Fibroblast of skin of right biceps (primary cell): ENCODE data around the gene CDK2AP2.
"Not testable (repeated sequence)": the region's sequence is repeated elsewhere in the genome, so short reads cannot be mapped to it uniquely, and the experiment has no call there.

Experiments
- DNase-seq: peaks from one replicate; pipeline ENCODE4 v3.0.0-alpha.2; 2013

Gene CDK2AP2

GRCh38 chr11:67507864-67508485, at the start of gene CDK2AP2:
Gene CDK2AP2 (minus strand): TSS chr11:67508162. CDS start chr11:67508082, 80 bp downstream.
- peak; percentile 100 for DNase-seq

GRCh38 chr11:67556244-67556643, 48.3 kb upstream of the CDK2AP2 start:
- DNase-seq: no peak

GRCh38 chr11:67551697-67552096, 43.7 kb upstream of the CDK2AP2 start:
- not testable (repeated sequence) for DNase-seq

DNA sequence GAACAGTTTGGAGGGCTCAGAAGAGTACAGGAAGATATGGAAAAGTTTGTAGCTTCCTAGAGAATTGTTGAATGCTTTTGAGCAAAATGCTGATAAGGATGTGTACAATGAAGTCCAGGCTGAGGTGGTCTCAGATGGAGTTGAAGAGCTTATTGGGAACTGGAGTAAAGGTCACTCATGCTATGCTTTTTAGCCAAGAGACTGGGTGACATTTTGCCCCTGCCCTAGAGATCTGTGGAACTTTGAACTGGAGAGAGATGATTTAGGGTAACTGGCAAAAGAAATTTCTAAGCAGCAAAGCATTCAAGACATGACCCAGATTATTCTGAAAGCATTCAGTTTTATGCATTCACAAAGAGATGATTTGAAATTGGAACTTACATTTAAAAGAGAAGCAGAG, 43.2 kb upstream of the CDK2AP2 start:
- no peak for DNase-seq

GRCh38 chr11:67548555-67549110, 40.7 kb upstream of the CDK2AP2 start:
- DNase-seq: no peak

DNA sequence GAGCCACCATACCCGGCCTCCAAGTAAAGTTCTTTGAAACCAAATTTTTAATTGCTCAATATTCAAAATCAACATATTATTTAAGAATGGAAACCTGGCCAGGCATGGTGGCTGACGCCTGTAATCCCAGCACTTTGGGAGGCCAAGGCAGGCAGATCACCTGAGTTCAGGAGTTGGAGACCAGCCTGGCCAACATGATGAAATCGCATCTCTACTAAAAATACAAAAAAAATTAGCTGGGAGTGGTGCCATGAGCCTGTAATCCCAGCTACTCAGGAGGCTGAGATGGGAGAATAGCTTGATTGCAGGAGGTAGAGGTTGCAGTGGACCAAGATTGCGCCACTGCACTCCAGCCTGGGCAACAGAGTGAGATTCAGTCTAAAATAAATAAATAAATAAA, 40.1 kb upstream of the CDK2AP2 start:
- DNase-seq: not testable (repeated sequence)

- no peak for DNase-seq
Observed at GRCh38 chr11:67545280-67545679, 37.3 kb upstream of the CDK2AP2 start.

GRCh38 chr11:67544616-67545242, 36.8 kb upstream of the CDK2AP2 start:
- no peak for DNase-seq

DNA sequence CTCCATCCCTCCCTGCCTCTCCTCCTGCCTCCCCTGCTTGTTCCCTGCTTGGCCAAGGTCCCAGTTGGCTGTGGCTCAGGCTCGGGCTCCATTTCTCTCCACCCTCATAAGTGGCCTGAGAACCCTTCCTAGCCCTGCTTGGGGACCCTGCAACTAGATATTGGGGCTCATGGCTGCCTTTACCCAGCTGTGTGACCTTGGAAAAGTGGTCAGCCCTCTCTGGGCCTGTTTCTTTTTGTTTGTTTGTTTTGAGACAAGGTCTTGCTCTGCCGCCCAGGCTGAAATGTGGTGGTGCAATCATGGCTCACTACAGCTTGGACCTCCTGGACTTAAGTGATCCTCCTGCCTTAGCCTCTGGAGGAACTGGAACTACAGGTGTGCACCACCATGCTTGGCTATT, 35.6 kb upstream of the CDK2AP2 start:
- no peak for DNase-seq

DNA sequence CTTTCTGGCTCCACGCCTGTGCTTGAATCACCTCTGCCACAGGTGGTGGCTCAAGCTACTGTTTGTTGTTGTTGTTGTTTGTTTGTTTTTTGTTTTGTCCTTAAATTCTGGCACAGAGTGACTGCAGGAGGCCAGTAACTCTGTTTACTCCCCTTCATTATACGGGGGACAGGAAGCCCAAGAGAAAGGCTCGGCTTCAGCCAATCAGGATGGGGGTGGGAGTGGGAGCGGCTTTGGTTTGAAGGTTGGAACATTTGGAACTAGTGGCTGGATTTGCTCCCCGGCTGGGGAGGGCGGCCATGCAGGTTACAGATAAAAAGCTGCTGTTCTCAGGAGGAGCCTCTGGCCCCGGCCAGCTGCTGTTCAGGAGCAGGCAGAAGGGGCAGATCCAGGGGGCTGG, 35.0 kb upstream of the CDK2AP2 start:
- no peak for DNase-seq

GRCh38 chr11:67542169-67542568, 34.2 kb upstream of the CDK2AP2 start:
- no peak for DNase-seq

DNA sequence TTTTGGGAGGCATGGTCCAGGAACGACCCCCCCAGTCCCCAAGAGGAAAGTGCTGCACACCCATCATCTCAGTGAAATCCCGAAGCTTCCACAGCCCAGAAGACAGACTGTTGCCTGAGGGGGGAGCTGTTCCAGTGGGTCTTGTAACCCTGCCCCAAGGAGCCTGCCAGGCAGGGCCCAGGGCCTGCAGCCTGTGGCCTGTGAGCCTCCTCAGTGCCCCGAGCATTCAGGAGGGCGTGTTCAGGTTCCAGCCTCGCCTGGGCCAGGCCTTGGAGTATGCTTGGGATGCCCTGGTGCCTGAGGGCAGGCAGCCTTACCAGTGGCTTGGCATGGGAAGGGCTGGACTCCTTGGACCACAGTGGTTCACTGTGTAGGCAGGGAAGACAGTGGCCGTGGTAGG, 33.2 kb upstream of the CDK2AP2 start:
- no peak for DNase-seq

- no peak for DNase-seq
Observed at GRCh38 chr11:67539550-67539949, 31.6 kb upstream of the CDK2AP2 start.

DNA sequence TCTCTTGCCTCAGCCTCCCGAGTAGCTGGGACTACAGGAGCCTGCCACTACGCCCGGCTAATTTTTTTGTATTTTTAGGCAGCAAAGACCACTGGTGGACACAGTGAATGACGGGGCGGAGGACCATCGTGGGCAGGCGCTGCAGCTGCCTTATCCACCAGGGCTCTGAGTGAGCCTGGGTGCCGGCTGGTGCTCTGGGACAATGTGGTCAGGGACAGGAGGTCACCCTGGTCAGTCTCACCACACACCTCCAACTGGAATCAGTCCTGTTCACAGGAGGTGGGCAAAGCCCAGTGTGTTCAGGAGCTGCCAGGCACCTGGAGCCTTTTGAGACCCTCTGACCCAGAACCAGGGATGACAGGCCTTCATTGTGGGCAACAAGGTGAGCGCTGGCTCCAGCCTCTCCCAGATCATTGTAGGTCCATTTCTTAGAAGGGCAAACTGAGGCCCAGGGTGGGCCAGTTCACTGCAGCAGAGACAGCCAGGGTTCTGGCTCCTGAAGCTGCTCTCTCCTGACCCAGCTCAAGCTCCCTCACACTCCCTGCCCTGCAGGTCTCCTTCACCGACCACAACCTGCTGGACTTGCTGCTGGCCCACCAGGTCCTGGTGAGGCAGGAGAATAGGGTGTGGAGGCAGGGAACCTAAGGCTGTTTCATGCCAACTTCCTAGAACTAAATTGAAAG, 31.0 kb upstream of the CDK2AP2 start:
- DNase-seq: no peak

DNA sequence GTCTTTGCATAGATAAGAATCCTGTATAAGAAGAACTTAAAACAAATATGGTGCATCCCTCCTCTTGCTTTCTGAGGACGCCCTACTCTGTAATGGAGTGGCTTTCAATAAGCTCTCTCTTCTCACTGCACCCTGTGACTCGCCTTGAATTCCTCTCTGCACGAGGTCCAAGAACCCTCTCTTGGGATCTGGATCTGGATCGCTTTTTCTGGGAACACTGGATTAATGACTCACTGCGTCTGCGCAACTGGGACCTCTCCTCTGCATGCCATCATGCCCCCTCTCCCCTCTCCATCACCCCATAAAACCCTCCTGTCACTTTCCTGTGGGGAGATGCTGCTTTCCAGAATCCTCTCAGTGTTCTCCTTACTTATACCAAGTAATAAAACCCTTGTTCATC, 30.3 kb upstream of the CDK2AP2 start:
- DNase-seq: peak; percentile 14

DNA sequence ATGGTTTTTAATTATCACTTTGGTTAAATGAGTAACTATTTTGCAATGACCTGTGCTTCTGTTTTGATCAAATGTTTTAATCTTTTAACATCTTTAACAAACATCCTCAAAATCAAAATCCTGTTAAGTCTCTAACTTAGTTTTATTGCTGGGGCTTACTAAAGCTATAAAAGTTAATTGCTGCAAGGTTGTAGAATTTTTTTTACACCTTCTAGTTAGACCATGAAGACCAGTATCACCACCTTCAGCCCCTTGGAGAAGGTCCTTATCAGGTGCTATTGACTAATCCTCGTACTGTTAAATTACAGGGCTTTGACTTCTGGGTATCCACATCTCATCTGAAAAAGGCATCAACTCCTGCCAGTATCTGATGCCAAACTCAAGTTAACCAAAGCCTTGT, 27.6 kb upstream of the CDK2AP2 start:
- no peak for DNase-seq

- peak; percentile 10 for DNase-seq
Observed at GRCh38 chr11:67534070-67534679, 26.2 kb upstream of the CDK2AP2 start.

DNA sequence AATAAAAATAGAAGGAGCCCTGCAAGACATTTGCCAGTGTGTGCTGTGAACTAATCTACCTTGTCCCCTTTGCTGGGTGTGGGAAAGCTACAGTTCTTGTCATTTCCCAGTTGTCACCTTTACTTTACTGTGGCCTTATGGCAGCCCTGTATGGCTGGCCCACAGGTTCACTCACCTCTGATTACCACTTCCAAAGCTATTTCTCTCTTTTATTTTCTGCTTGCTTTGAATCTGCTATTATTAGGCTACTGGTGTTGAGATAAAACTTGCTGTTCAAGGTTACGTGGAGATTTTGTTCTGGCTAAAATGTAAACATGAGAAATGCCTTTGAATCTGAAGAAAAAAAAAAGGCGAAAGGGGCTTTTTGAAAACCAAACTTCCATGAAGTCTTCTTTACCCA, 24.9 kb upstream of the CDK2AP2 start:
- no peak for DNase-seq

DNA sequence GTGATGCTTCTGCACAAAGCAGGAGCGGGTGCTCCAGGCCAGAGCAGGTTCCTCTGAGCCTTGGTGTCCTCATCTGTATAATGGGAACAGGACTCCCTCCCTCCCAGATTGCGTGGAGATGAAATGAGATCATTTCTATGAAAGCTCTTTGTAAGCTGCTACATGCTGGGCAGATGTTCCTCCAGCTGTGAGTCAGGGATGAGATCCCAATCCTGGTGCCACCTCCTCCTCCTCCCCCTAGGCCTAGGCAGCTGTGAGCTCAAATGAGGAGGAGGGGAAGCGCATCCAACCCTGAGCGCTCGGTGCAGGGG, 22.3 kb upstream of the CDK2AP2 start:
- no peak for DNase-seq

- DNase-seq: no peak
Observed at GRCh38 chr11:67528376-67528775, 20.4 kb upstream of the CDK2AP2 start.

GRCh38 chr11:67525275-67525976, 17.5 kb upstream of the CDK2AP2 start:
- no peak for DNase-seq

- DNase-seq: no peak
Observed at GRCh38 chr11:67524480-67524808, 16.5 kb upstream of the CDK2AP2 start.
